Mesenchymal stem cell (in vitro differentiated cells and primary cell): ENCODE measurements around the gene WDR77.

Source experiments
- DNase-seq: peaks from one replicate; pipeline ENCODE4 v3.0.0-alpha.2; 2013
- H2AFZ ChIP-seq: one replicate; pipeline ENCODE4 v1.6.1; 2013; ENCODE audit warnings: low read depth, mild to moderate bottlenecking, control low read depth, inconsistent platforms, low read length, moderate library complexity
- H2AK5ac ChIP-seq: 2 replicates; pipeline ENCODE4 v1.6.1; 2013; ENCODE audit warnings: low read length, moderate library complexity, mild to moderate bottlenecking, inconsistent platforms; ENCODE audit not compliant: severe bottlenecking
- H2BK120ac ChIP-seq: one replicate; pipeline ENCODE4 v1.6.1; 2013; ENCODE audit warnings: low read depth, mild to moderate bottlenecking, inconsistent platforms, low read length, moderate library complexity
- H2BK12ac ChIP-seq, 2 experiments: one replicate each; pipeline ENCODE4 v1.6.1; 2013; ENCODE audit warnings: inconsistent platforms in 2 of 2, low read length in 2 of 2, mild to moderate bottlenecking in 2 of 2, moderate library complexity in 2 of 2, control low read depth in 1 of 2
- H2BK15ac ChIP-seq: one replicate; pipeline ENCODE4 v1.6.1; 2013; ENCODE audit warnings: mild to moderate bottlenecking, low read depth, inconsistent platforms; ENCODE audit not compliant: poor library complexity, severe bottlenecking
- H2BK5ac ChIP-seq: 2 replicates; pipeline ENCODE4 v1.6.1; 2013; ENCODE audit warnings: low read depth, mild to moderate bottlenecking, low read length, control low read depth, inconsistent platforms; ENCODE audit not compliant: poor library complexity, severe bottlenecking
- H3K14ac ChIP-seq, 2 experiments: one replicate each; pipeline ENCODE4 v1.6.1; 2013; ENCODE audit warnings: inconsistent platforms in 2 of 2, low read length in 2 of 2, control low read depth in 1 of 2, mild to moderate bottlenecking in 1 of 2, moderate library complexity in 1 of 2
- H3K18ac ChIP-seq, 2 experiments: one replicate each; pipeline ENCODE4 v1.6.1; 2013; ENCODE audit warnings: inconsistent platforms in 2 of 2, low read length in 2 of 2, control low read depth in 1 of 2, low read depth in 1 of 2, mild to moderate bottlenecking in 1 of 2
- H3K23ac ChIP-seq, 2 experiments: one replicate each; pipeline ENCODE4 v1.6.1; 2013; ENCODE audit warnings: inconsistent platforms in 2 of 2, low read length in 2 of 2, mild to moderate bottlenecking in 2 of 2, moderate library complexity in 2 of 2, control low read depth in 1 of 2
- H3K27ac ChIP-seq: 2 replicates; pipeline ENCODE4 v1.5.1; 2013; ENCODE audit warnings: mild to moderate bottlenecking, moderate library complexity, low read length, control low read depth, inconsistent platforms; ENCODE audit not compliant: poor library complexity, severe bottlenecking
- H3K27me3 ChIP-seq, 2 experiments: 2 replicates each; pipeline versions ENCODE4 v1.6.1 to v1.7.0; 2013; ENCODE audit warnings: low read length in 2 of 2, mild to moderate bottlenecking in 2 of 2, moderate library complexity in 2 of 2, control low read depth in 1 of 2, inconsistent platforms in 1 of 2; ENCODE audit not compliant: control insufficient read depth in 1 of 2, insufficient read depth in 1 of 2
- H3K36me3 ChIP-seq, 2 experiments: 2 replicates each; pipeline versions ENCODE4 v1.6.1 to v1.7.0; 2013; ENCODE audit warnings: low read length in 2 of 2, control low read depth in 1 of 2, inconsistent platforms in 1 of 2, low read depth in 1 of 2, mild to moderate bottlenecking in 1 of 2; ENCODE audit not compliant: insufficient read depth in 2 of 2, control insufficient read depth in 1 of 2
- H3K4ac ChIP-seq, 2 experiments: one replicate each; pipeline ENCODE4 v1.6.1; 2013; ENCODE audit warnings: inconsistent platforms in 2 of 2, low read length in 2 of 2, mild to moderate bottlenecking in 2 of 2, moderate library complexity in 2 of 2, control low read depth in 1 of 2, low read depth in 1 of 2
- H3K4me1 ChIP-seq: 2 replicates; pipeline ENCODE4 v1.6.1; 2013; ENCODE audit warnings: low read depth, low read length, control low read depth; ENCODE audit not compliant: control insufficient read depth, insufficient read depth
- H3K4me2 ChIP-seq: 2 replicates; pipeline ENCODE4 v1.6.1; 2013; ENCODE audit warnings: low read length, mild to moderate bottlenecking, inconsistent platforms; ENCODE audit not compliant: poor library complexity, severe bottlenecking
- H3K4me3 ChIP-seq, 2 experiments: 2 replicates each; pipeline versions ENCODE4 v1.5.1 to v1.7.0; 2013; ENCODE audit warnings: low read length in 2 of 2, mild to moderate bottlenecking in 2 of 2, control low read depth in 1 of 2, low read depth in 1 of 2; ENCODE audit not compliant: insufficient read depth in 1 of 2
- H3K79me1 ChIP-seq: replicated peaks from 2 replicates; pipeline ENCODE4 v1.6.1; 2013; ENCODE audit warnings: mild to moderate bottlenecking, control low read depth, low read length, inconsistent platforms; ENCODE audit not compliant: poor library complexity, severe bottlenecking
- H3K9ac ChIP-seq: 2 replicates; pipeline ENCODE4 v1.7.0; 2013; ENCODE audit warnings: mild to moderate bottlenecking, low read length, moderate library complexity
- H3K9me3 ChIP-seq: 2 replicates; pipeline ENCODE4 v1.7.0; 2013; ENCODE audit warnings: mild to moderate bottlenecking, low read length; ENCODE audit not compliant: control insufficient read depth
- H4K8ac ChIP-seq: one replicate; pipeline ENCODE4 v1.6.1; 2013; ENCODE audit warnings: inconsistent platforms, mild to moderate bottlenecking, low read length, moderate library complexity
- H4K91ac ChIP-seq: one replicate; pipeline ENCODE4 v1.6.1; 2013; ENCODE audit warnings: mild to moderate bottlenecking, low read length, inconsistent platforms
- WGBS: methylation state at CpG from one replicate; pipeline ENCODE4 v1.1.7; 2013; ENCODE audit warnings: mixed read lengths; 5-methylcytosine and 5-hydroxymethylcytosine counted together

Gene WDR77

DNA sequence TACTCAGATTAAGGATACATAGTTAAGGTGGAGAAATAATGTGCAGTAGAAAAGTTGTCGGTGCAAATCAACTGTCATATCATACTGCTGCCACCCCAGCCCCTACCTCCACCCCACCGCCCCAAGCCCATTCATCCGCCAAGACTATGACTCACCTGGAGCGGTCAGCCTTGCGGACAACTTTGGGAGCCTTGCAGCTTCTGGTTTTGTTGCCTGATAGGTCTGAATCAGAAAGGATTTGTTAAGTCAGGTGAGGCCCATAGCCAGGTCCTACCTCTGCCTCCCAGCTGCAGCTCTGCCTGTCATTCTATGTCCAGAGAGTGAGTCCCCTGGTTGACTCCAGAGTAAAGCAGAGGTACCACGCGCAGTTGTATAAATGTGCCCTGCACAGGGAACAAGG lies 37.4 kb upstream of the WDR77 start:
- Histone ChIP-seq H3K27me3 (peaks cover 5 to 12% of the 10 kb centered on the region in 2 experiments), H2BK120ac (no peak overlapping the region), H3K14ac (no peak overlapping the region), H2AFZ (no peak overlapping the region), H2BK12ac (no peak overlapping the region), H3K79me1 (no peaks in the 10 kb centered on the region), H3K4me3 (no peak overlapping the region), H3K36me3 (no peaks in the 10 kb centered on the region), H3K9ac (no peak overlapping the region), H3K18ac (no peak overlapping the region), H3K23ac (no peak overlapping the region), H3K9me3 (no peaks in the 10 kb centered on the region), H2BK15ac (no peak overlapping the region), H3K4me1 (no peaks in the 10 kb centered on the region), H3K27ac (no peak overlapping the region), H2AK5ac (no peak overlapping the region), H3K4ac (no peak overlapping the region), H2BK5ac (no peak overlapping the region), H4K8ac (no peak overlapping the region), H4K91ac (no peak overlapping the region), H3K4me2 (no peak overlapping the region)
- 98% methylated on average over 6 of the region's 7 CpGs for WGBS
- no peak for DNase-seq

DNA sequence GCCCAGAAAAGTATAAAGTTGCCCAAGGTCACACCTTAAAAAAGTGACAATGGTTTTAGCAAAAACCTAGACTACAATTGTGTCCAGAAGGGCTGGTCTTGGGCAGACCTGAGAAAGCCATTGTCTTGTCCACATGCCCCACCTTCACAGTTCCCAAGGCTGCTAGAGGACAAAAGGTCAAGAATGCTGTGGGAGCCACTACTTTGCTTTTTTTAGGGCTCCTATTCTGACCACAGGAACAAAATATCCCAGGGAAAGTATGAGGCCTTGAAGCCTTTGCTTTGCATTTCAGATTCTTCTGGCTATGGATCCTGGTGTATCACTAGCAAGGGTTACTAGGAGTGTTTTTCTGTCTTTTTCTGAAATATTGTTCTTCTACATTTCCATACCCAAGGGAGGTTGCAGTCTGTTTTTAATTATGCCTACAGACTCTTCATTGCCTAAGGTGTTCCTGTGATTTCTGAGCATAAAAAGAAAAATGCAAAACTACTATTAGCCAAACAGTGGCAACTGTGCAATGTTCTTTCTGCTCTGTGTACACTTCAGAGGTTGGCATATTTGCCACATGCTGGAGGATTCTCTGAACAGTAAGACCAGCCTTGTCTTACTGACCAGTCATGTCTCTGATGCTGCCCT lies 35.5 kb upstream of the WDR77 start:
- H2BK15ac ChIP-seq: no peak overlapping the region
- no peaks in the 10 kb centered on the region for H3K4me1 ChIP-seq
- no peak for DNase-seq
- H3K9ac ChIP-seq: no peak overlapping the region
- H3K4me3 ChIP-seq: no peak overlapping the region
- H3K9me3 ChIP-seq: no peaks in the 10 kb centered on the region
- peaks cover 0 to 5% of the 10 kb centered on the region in 2 experiments for H3K27me3 ChIP-seq
- H3K27ac ChIP-seq: no peak overlapping the region
- H4K8ac ChIP-seq: no peak overlapping the region
- H2AK5ac ChIP-seq: no peak overlapping the region
- no peaks in the 10 kb centered on the region for H3K36me3 ChIP-seq
- H3K18ac ChIP-seq: no peak overlapping the region
- no peak overlapping the region for H3K23ac ChIP-seq
- no peak overlapping the region for H2BK12ac ChIP-seq
- no peak overlapping the region for H3K4me2 ChIP-seq
- H4K91ac ChIP-seq: no peak overlapping the region
- no peaks in the 10 kb centered on the region for H3K79me1 ChIP-seq
- no peak overlapping the region for H3K14ac ChIP-seq
- H2BK120ac ChIP-seq: no peak overlapping the region
- no peak overlapping the region for H2BK5ac ChIP-seq
- no peak overlapping the region for H2AFZ ChIP-seq
- H3K4ac ChIP-seq: no peak overlapping the region

DNA sequence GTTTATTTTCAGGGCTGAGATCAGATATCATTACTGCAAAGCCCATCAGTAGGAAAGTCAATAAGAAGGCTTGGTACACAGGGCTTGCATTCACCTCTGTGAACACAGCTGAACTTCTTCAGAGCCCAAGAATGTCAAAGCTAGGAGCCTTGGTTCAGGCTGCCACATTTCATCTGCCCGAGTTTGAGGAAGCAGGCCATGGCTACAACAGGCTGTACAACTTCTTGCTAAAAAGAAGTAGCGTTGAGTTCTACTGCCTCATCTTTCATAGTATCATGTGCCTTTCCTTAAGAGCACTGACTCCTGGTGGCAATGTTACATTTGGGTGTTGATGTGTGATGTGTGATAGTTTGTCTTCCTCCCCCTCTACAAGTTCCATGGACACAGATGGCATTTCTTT lies 34.8 kb upstream of the WDR77 start:
- no peak overlapping the region for H3K4ac ChIP-seq
- 68% methylated on average over 2 of the region's 2 CpGs for WGBS
- H3K4me1 ChIP-seq: no peaks in the 10 kb centered on the region
- H3K14ac ChIP-seq: no peak overlapping the region
- H2BK5ac ChIP-seq: no peak overlapping the region
- no peaks in the 10 kb centered on the region for H3K9me3 ChIP-seq
- H4K91ac ChIP-seq: no peak overlapping the region
- H3K36me3 ChIP-seq: no peaks in the 10 kb centered on the region
- DNase-seq: no peak
- no peak overlapping the region for H2BK15ac ChIP-seq
- no peak overlapping the region for H4K8ac ChIP-seq
- no peak overlapping the region for H3K27ac ChIP-seq
- H2AFZ ChIP-seq: no peak overlapping the region
- H3K9ac ChIP-seq: no peak overlapping the region
- H2AK5ac ChIP-seq: no peak overlapping the region
- no peak overlapping the region for H3K18ac ChIP-seq
- no peak overlapping the region for H3K4me2 ChIP-seq
- no peak overlapping the region for H2BK12ac ChIP-seq
- no peak overlapping the region for H3K4me3 ChIP-seq
- no peaks in the 10 kb centered on the region for H3K79me1 ChIP-seq
- no peak overlapping the region for H2BK120ac ChIP-seq
- H3K27me3 ChIP-seq: peaks cover 0 to 4% of the 10 kb centered on the region in 2 experiments
- no peak overlapping the region for H3K23ac ChIP-seq

DNA sequence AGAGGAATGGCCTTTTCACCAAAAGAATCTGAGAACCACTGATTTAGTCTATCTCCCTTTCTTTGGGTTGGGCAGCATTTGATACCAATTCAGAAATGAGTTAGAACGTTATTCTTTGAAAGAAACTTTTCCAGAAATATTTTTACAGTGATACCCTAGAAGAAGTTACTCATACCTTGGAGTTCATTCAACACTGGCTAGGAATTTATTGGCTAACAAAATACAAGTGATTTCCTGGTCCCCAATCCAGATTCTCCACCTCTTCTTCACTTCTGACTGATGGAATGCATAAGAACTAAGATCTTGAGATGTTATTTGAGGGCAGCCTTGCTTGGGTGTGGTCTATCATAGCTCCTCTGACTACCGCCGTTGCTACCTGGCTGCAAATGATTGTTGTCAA lies 34.1 kb upstream of the WDR77 start:
- no peaks in the 10 kb centered on the region for H3K36me3 ChIP-seq

More for the DNA sequence above, 34.1 kb upstream of the WDR77 start:
- Histone ChIP-seq H3K9ac (peak overlapping the region; percentile 1), H2BK15ac (no peak overlapping the region), H3K27me3 (no peaks in the 10 kb centered on the region), H3K4ac (no peak overlapping the region), H2BK12ac (no peak overlapping the region), H3K4me3 (no peak overlapping the region), H3K23ac (no peak overlapping the region), H3K18ac (no peak overlapping the region), H2AFZ (no peak overlapping the region), H3K27ac (no peak overlapping the region), H3K4me1 (no peaks in the 10 kb centered on the region), H4K8ac (no peak overlapping the region), H4K91ac (no peak overlapping the region), H3K79me1 (no peaks in the 10 kb centered on the region), H3K14ac (no peak overlapping the region), H2BK5ac (no peak overlapping the region), H2BK120ac (no peak overlapping the region), H2AK5ac (no peak overlapping the region), H3K9me3 (no peaks in the 10 kb centered on the region), H3K4me2 (no peak overlapping the region)
- 68% methylated on average over 2 of the region's 3 CpGs for WGBS
- DNase-seq: no peak
